Neural cell (in vitro differentiated cells): ENCODE data around the gene RIF1.

Experiments
- EP300 ChIP-seq: fragments of 450-650 bp; conservative IDR thresholded peaks from 2 replicates; pipeline ENCODE4 v1.6.1; 2014; ENCODE audit warnings: antibody characterized with exemption, mild to moderate bottlenecking, moderate library complexity; ENCODE audit not compliant: poor library complexity, severe bottlenecking
- EZH2 ChIP-seq: fragments of 200-600, 300-800 bp; shearing (Covaris generic), sonication (generic); IDR thresholded peaks from 2 replicates; pipeline ENCODE4 v1.6.1; 2014; ENCODE audit warnings: antibody characterized with exemption, low read length, borderline replicate concordance, mild to moderate bottlenecking; ENCODE audit not compliant: insufficient read depth, poor library complexity, severe bottlenecking
- MXI1 ChIP-seq: fragments of 450-650 bp; conservative IDR thresholded peaks from 2 replicates; pipeline ENCODE4 v1.6.1; 2014; ENCODE audit warnings: antibody characterized with exemption, mild to moderate bottlenecking; ENCODE audit not compliant: poor library complexity, severe bottlenecking
- POLR2AphosphoS5 ChIP-seq: IDR thresholded peaks from 2 replicates; pipeline ENCODE4 v1.6.1; 2012
- RAD21 ChIP-seq: fragments of 450-650 bp; conservative IDR thresholded peaks from 2 replicates; pipeline ENCODE4 v1.6.1; 2014; ENCODE audit warnings: antibody characterized with exemption, mild to moderate bottlenecking, moderate library complexity
- SMC3 ChIP-seq: fragments of 450-650 bp; conservative IDR thresholded peaks from 2 replicates; pipeline ENCODE4 v1.6.1; 2014; ENCODE audit warnings: antibody characterized with exemption, mild to moderate bottlenecking, moderate library complexity; ENCODE audit not compliant: poor library complexity
- TAF1 ChIP-seq: IDR thresholded peaks from 2 replicates; pipeline ENCODE4 v1.6.1; 2012; ENCODE audit warnings: low read depth
- TF ChIP-seq, protein P1 (sequence below): fragments of 450-650 bp; IDR thresholded peaks from 2 replicates; pipeline ENCODE4 v1.5.1; 2014; ENCODE audit warnings: antibody characterized with exemption, mild to moderate bottlenecking, moderate library complexity; ENCODE audit not compliant: poor library complexity, severe bottlenecking
- TF ChIP-seq, protein P2 (sequence below): IDR thresholded peaks from 2 replicates; pipeline ENCODE4 v1.6.1; 2012; ENCODE audit warnings: borderline replicate concordance

GRCh38 chr2:151403914-151404313, 5.8 kb upstream of the RIF1 start:
- TF ChIP-seq RAD21 (no peak), POLR2AphosphoS5 (no peak), EP300 (no peak), EZH2 (no peak), TAF1 (no peak), SMC3 (no peak), MXI1 (no peak)
- TF ChIP-seq, protein P1, sequence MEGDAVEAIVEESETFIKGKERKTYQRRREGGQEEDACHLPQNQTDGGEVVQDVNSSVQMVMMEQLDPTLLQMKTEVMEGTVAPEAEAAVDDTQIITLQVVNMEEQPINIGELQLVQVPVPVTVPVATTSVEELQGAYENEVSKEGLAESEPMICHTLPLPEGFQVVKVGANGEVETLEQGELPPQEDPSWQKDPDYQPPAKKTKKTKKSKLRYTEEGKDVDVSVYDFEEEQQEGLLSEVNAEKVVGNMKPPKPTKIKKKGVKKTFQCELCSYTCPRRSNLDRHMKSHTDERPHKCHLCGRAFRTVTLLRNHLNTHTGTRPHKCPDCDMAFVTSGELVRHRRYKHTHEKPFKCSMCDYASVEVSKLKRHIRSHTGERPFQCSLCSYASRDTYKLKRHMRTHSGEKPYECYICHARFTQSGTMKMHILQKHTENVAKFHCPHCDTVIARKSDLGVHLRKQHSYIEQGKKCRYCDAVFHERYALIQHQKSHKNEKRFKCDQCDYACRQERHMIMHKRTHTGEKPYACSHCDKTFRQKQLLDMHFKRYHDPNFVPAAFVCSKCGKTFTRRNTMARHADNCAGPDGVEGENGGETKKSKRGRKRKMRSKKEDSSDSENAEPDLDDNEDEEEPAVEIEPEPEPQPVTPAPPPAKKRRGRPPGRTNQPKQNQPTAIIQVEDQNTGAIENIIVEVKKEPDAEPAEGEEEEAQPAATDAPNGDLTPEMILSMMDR, result no peak
- TF ChIP-seq, protein P2, sequence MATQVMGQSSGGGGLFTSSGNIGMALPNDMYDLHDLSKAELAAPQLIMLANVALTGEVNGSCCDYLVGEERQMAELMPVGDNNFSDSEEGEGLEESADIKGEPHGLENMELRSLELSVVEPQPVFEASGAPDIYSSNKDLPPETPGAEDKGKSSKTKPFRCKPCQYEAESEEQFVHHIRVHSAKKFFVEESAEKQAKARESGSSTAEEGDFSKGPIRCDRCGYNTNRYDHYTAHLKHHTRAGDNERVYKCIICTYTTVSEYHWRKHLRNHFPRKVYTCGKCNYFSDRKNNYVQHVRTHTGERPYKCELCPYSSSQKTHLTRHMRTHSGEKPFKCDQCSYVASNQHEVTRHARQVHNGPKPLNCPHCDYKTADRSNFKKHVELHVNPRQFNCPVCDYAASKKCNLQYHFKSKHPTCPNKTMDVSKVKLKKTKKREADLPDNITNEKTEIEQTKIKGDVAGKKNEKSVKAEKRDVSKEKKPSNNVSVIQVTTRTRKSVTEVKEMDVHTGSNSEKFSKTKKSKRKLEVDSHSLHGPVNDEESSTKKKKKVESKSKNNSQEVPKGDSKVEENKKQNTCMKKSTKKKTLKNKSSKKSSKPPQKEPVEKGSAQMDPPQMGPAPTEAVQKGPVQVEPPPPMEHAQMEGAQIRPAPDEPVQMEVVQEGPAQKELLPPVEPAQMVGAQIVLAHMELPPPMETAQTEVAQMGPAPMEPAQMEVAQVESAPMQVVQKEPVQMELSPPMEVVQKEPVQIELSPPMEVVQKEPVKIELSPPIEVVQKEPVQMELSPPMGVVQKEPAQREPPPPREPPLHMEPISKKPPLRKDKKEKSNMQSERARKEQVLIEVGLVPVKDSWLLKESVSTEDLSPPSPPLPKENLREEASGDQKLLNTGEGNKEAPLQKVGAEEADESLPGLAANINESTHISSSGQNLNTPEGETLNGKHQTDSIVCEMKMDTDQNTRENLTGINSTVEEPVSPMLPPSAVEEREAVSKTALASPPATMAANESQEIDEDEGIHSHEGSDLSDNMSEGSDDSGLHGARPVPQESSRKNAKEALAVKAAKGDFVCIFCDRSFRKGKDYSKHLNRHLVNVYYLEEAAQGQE, result no peak
